HG02610 (cell line): ENCODE data around the gene B3GALT6.
A peak's percentile ranks its signal among the peaks of the same experiment; 100 is the strongest.

Experiments used
- ATAC-seq: cut with Tn5 transposase; IDR thresholded peaks from one replicate; pipeline ENCODE4 v1.9.1; 2021; ENCODE audit warnings: mild to moderate bottlenecking, moderate library complexity; ENCODE audit not compliant: unreplicated experiment

Gene B3GALT6

GRCh38 chr1:1259540-1259939 lies 27.5 kb downstream of the B3GALT6 start:
- no peak for ATAC-seq

DNA sequence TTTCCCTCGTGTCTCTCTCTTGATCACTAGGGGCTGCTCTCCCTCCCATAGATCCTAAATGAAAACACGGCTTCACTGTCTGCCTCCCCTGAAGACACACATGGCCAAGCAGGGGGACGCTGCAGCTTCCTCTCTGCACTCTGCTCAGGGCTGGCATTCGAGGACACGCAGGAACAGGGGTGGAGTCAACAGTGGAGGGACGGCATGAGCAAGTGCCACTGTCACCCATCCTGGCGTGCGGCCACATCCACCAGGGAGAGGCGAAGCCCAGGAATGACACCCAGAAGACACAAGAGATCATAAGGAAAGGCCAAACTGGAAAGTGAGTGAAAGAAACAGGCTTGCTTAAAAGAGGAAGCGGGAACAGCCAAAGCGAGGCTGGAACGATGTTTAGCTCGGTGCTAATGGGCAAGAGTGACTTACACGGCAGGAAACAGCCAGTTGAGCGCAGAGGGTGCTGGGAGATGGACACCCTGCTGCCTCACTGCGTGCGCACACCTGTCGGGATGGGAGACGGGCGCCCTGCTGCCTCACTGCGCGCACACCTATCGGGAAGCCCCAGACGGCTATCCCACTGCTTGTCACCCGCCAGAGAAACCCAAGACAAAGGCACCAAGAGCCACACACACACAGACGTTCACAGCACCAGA lies 28.0 kb downstream of the B3GALT6 start:
- no peak for ATAC-seq

DNA sequence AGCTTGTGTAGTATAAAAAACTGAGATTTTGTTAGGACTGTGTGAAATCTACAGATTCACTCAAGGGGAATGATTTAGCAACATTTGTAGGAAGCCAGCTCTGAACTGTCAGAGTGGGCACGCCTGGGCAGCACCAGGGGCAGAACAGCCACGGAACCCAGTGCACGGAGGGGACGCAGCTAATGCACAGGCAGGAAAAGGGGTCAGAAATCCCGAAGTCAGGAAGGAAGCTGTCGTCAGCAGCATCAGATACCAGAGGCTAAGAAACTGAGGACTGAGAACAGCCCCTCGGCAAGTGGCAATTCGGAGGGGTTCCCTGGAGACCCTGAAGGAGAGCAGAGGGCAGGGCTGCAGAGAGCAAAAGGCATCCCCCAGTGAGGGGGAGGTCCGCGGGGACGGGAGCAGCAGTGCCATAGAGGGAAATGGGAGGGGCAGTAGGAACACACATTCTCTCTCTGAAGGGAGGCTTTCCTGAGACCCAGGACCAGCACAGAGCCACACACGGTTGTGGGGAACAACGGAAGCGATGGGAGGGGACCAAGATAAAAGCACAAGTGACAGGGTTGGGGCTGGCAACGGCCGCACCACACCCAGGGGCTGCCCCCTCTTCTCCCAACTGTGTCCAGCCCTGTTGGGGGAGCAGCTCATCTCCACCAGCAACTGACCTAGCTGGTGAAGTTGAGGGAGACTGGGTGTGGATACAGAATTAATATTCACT lies 29.0 kb downstream of the B3GALT6 start:
- ATAC-seq = no peak

DNA sequence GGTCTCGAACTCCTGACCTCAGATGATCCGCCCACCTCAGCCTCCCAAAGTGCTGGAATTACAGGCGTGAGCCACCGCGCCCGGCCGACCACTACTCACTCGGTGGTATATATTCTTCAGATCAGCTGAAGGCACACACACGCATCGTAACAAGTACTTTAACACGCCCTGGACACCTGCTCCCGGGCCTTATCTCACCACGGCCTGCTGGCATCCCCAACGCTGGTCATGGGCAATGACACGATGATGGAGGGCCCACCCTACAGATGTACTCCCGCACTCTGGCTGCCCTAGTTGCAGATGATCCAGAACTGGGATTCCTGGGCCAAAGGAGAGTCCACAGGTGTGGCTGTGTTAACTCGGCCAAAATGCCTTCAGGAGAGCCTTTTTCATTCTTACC lies 30.0 kb downstream of the B3GALT6 start:
- no peak for ATAC-seq

DNA sequence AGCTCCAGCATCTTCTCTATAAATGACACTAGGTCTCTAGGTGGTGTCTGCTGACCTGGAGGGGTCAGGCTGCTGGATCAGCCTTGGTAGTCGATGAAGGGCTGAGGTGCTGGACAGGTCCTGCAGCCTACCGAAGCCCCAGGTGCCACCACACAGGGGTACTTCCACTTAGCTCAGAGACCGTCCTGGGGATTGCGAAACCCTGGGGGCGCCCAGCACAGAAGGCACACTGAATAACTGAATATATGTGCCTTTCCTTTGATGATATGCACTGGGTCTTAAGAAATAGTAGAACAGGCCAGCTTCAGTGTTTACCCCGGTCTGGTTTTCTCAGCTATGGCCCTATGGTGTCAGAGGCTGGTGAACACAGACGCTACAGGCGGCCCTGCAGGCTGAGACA lies 30.7 kb downstream of the B3GALT6 start:
- ATAC-seq = no peak

DNA sequence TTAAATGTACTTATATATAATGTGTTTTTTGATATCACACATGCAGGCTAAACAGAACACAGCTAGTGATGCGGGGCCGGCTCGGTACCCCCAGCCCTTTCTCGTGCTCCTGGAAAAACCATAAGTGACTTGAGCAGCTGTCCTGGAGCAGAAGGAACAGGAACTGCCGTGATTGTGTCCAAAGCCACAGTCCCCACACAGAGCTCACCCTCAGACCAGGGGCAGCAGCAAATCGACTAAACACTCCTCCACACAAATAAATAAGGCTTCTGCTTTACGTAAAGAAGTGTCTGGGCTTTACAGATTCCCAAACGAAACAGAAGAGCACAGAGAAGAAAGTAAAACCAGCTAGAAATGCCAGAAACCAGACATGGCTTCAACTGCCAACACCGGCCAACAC lies 32.0 kb downstream of the B3GALT6 start:
- ATAC-seq = no peak

DNA sequence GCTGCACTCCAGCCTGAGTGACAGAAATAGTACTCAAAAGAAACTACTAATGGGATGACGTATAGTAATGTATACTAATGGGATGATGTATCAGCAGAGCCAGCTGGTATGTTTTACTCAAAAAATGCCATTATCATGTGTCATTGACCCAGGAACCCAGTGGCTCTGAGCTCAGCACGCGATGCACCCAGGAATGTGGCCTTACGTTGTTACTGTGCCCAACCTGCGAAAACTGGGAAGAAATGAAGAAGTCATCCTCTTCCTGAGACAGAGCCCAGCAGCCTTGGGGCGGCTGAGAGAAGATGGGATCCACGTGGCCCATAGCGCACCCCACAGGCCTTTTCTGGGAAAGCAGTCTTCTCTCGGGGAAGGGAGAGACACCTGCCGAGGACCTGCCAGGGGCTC lies 32.8 kb downstream of the B3GALT6 start:
- ATAC-seq = no peak

DNA sequence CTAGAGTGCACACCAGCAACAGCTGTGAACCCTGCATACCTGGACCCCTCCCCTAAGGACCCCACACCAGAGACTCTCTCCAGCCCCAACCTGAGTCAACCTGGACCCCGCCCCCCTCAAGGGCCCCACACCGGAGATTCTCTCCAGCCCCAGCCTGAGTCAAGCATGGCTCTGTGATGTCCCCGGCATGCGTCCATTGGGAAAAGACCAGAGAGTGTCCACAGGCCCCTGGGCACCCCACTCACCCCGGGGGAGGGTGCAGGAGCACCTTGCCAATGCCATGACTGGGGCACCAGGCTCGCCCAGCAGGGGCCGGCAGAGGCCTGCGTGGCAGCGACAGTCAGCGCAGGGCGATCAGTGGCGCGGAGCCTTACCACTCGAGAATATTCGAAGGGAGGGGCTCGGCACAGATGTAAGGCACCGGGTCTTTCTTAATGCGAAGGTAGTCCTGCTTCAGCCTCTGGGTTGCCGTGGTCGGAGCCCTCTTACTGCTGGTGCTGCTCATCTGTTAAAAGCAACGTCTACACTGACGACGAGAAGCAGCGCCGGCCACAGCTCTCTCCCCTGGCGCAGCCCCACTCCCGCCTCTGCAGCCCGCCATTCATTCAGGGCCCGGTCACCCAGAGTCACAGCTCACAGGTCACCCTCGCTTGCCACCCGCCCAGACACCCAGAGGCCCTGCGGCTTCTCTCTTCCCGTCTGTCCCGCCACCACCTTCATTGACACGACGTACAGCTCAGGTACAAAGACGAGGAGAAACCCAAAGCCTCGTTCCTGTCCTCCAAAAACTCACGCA lies 35.6 kb downstream of the B3GALT6 start:
- ATAC-seq = no peak

- ATAC-seq = no peak
These were observed 36.2 kb downstream of the B3GALT6 start for GRCh38 chr1:1268284-1268682.

DNA sequence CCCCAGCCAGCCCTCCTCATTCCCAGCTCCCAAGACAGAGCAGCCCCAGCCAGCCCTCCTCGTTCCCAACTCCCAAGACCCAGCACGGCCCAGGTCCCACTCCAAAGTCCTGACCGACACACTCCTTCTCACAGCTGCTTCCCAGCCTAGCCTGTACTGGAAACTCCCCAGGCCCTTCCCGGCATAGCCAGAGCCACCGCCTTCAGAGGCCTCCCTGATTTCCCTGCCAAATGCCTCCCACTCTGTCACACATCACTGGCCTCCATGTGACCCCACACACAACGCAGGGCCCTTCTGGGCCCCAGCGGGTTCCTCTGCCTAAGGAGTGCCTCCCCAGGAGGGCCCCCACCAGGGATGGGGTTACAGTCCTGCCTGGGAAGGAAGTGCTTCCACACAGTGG lies 38.8 kb downstream of the B3GALT6 start:
- ATAC-seq = no peak

DNA sequence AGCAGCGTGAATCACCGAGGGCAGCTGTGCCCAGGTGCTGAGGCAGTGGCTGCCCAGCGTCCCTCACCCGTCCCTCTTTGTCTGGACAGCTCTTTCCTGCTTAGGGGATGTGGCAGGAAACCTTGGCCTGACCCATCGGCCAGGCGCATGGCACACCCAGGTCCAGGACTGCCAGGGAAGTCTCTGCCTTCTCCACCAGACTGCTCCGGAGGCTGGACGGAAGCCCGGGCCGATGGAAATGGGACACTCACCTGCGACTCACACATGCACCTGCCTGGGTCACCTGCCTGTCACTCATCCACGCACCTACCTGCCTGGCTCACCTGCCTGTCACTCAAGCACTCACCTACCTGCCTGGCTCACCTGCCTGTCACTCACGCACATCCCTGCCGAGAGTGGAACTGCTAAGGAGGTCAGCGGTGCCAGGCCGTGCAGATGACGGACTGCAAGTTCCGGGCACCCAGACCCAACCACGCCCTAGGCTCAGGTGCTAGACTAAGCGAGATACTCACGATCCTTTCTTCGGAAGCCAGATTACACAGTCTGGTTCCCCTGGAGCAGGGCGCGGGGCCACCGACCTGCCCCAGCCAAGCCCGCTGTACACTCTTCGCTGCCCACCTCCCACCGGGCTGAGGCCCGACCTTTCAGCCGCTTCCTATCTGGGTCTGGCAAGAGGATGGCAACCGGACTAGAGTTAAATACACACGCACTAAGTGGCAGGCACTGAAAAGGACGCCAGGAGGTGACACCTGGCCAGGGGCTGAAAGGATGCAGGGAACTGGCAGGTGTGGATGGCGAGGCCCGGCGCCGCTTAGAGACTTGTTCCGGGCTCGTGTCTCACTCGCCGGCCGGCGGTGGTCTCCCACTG lies 40.5 kb downstream of the B3GALT6 start:
- no peak for ATAC-seq

GRCh38 chr1:1273209-1273511 lies 41.1 kb downstream of the B3GALT6 start:
- peak; percentile 16 for ATAC-seq

DNA sequence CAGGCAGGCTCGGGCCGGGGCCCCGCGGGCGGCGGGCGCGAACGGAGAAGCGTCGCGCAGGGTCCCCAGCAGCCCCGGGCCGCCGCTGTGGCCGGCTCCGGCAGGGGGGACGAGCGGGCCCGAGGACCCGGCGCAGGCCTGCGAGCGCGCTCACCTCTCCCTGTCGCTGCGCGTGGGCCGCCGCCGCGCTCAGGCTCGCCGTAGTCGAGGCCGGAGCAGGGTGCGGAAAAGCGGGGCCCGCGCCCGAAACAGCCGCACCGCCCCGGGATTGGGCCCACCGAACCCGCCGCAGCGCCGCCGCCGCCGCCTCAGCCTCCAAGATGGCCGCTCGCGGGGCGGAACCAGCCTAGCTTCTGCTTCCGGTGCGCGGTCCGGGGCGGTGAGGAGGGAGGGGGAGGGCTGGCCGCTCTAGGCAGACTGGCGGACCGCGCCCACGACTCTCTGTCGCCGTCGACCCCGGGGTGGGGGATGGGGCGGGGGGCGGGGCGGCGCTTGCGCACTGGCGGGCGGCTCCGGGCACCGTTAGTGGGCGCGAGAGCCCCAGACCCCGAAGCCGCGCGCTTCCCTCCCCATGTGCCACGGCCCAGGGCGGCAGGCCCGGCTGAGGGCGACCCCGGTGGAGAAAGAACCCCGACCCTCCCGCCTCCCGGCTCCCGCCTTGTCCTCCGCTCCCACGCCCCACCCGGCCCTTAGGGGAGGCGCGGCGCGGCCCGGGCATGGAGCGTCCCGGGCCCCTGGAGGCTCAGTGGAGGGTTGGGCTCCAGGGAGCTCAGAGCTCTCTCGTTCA lies 41.7 kb downstream of the B3GALT6 start, which contains the start of gene UBE2J2:
Gene UBE2J2 (minus strand): TSS at position 343 of the 787 bp plus-strand sequence. CDS start 5,862 bp downstream, outside the sequence.
- peak; percentile 74 for ATAC-seq

- ATAC-seq = no peak
These were observed 42.4 kb downstream of the B3GALT6 start for GRCh38 chr1:1274299-1274930.

DNA sequence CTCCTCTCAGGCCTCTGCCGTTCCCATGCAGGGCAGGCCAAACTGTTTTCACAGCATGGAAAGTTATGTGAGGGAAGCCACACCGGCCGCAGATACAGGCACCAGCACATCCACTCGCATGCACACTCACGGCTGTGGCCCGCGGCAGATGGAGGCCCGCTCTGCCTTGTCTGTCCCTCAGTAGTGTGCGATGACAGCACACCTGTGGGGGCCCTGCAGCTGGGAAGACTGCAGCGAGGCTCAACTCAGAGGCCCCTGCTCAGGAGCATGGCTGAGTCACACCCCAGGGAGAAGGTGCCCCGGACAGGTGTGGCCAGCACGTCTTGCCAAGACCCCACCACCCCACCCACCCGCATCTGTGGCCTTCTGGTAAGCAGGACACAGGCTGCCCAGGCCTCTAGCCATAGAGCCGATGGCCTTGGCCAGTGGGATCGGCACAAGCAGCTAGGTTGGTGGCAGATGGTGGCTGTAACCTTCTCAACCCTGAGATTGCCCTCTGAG lies 42.9 kb downstream of the B3GALT6 start:
- no peak for ATAC-seq

DNA sequence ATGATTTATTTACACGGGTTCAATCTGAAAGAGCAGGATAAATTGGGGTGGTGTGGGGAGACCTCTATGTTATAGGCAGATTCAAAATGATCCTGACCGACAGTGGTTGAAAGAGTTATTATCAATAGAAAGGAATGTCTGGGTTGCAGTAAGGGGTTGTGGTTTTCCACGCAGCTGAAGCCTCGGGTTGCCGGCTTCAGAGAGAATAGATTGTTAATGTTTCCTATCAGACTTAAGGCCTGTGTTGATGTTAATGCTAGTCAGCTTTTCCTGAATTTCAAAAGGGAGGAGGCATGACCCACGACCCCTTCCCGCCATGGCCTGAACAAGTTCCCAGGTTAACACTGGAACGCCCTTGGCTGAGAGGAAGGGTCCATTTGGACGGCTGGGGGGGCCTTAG lies 43.8 kb downstream of the B3GALT6 start:
- no peak for ATAC-seq

GRCh38 chr1:1278620-1279019 lies 46.6 kb downstream of the B3GALT6 start:
- no peak for ATAC-seq

DNA sequence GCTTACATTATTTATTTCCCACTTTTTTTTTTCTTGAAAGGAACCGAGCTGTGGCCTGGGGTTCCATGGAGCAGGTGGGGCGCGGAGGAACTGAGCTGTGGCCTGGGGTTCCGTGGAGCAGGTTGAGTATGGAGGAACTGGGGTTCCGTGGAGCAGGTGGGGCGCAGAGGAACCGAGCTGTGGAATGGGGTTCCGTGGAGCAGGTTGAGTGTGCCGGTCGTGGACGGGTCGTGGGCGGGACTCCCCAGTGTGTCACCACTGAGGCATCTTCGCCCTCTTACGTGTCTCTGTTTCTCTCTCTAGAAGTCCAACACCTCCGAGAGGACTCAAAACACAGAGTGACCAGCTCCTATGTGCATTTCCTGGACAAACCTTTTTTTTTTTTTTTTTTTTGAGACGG lies 47.0 kb downstream of the B3GALT6 start:
- no peak for ATAC-seq

DNA sequence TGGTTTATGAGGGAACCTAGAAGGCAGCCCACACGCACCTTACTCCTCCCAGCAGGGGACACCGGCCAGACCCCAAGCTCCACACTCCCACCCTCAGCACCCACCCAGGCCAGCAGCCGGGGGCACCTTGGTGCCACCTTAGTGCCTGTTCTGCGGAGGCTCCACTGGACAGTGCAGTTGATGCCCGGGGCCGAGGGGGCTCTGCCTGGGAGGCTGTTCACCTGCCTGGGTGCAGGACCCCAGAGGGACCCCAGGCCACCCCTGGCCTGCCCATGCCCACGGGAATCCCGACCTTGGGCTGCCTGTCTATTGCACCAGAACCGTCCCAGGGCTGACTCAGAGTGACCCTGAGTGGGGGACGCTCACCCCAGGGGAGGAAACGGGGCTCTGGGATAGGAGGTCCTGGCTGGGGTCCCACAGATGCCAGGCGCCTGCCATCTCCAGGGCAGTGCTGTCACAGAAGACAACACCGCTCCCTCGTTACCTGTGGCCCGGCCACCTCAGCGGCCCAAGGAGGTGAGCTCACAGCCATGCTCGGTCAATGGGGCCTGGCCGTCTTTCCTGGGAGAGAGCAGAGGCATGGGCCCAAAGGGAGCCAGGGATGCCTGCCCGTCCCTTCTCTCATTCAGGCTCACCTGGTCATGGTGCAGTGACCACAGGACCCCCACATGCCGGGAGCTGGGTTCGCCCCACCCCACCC lies 48.9 kb downstream of the B3GALT6 start:
- no peak for ATAC-seq
